OCI-LY3 (cell line): Measurements from ENCODE around the gene HECTD4.
A peak's percentile ranks its signal among the peaks of the same experiment; 100 is the strongest.

Experiments used
- H2AFZ ChIP-seq: fragments of 200-600, 300-600 bp; shearing (Covaris generic); 2 replicates; pipeline ENCODE4 v1.6.0; 2014; ENCODE audit warnings: antibody characterized with exemption, low read depth, low read length
- H3K27ac ChIP-seq: fragments of 200-600, 300-600 bp; sonication (generic); 2 replicates; pipeline ENCODE4 v1.5.1; 2014; ENCODE audit warnings: mild to moderate bottlenecking, low read length, moderate library complexity, mixed read lengths
- H3K27me3 ChIP-seq: fragments of 200-600, 300-600 bp; sonication (generic); 2 replicates; pipeline ENCODE4 v1.6.1; 2014; ENCODE audit warnings: low read depth, low read length, mixed read lengths
- H3K36me3 ChIP-seq: fragments of 200-600, 300-600 bp; sonication (generic); replicated peaks from 2 replicates; pipeline ENCODE3; 2014; ENCODE audit warnings: low read depth, low read length, mixed read lengths
- H3K4me1 ChIP-seq: fragments of 300-600, 200-600 bp; sonication (generic); 2 replicates; pipeline ENCODE4 v1.6.1; 2014; ENCODE audit warnings: low read length, mixed read lengths
- H3K4me2 ChIP-seq: fragments of 200-600, 300-600 bp; sonication (generic); 2 replicates; pipeline ENCODE4 v1.6.1; 2014; ENCODE audit warnings: low read length, mixed read lengths
- H3K4me3 ChIP-seq: fragments of 300-600, 200-600 bp; sonication (generic); 2 replicates; pipeline ENCODE4 v1.5.1; 2014; ENCODE audit warnings: antibody characterized with exemption, mild to moderate bottlenecking, low read length, moderate library complexity
- H3K79me2 ChIP-seq: fragments of 300-600, 200-600 bp; shearing (Covaris generic); 2 replicates; pipeline ENCODE4 v1.6.1; 2014; ENCODE audit warnings: mild to moderate bottlenecking, low read length, mixed read lengths
- H3K9ac ChIP-seq: fragments of 300-600, 200-600 bp; shearing (Covaris generic); 2 replicates; pipeline ENCODE4 v1.6.0; 2014; ENCODE audit warnings: mild to moderate bottlenecking, low read length, moderate library complexity
- H3K9me3 ChIP-seq: fragments of 200-600, 300-600 bp; shearing (Covaris generic); 2 replicates; pipeline ENCODE4 v1.6.1; 2014; ENCODE audit warnings: low read length, mixed read lengths; ENCODE audit not compliant: insufficient read depth
- H4K20me1 ChIP-seq: fragments of 200-600, 300-600 bp; sonication (generic); 2 replicates; pipeline ENCODE4 v1.6.1; 2016; ENCODE audit warnings: low read length, mixed read lengths; ENCODE audit not compliant: insufficient read depth
- EZH2phosphoT487 ChIP-seq: fragments of 200-600 bp; shearing (Covaris generic); IDR thresholded peaks from 2 replicates; pipeline ENCODE4 v1.6.1; 2018; ENCODE audit warnings: antibody characterized with exemption, mixed run types, low read depth
- TF ChIP-seq, protein P1 (sequence below): fragments of 200-600, 300-600 bp; sonication (generic); IDR thresholded peaks from 2 replicates; pipeline ENCODE4 v1.5.1; 2014; ENCODE audit warnings: antibody characterized with exemption, low read length, low read depth

HECTD4 gene

GRCh38 chr12:112321245-112321644, 61.0 kb downstream of the HECTD4 start:
- Histone ChIP-seq H3K36me3 (peaks cover 3% of the 10 kb centered on the region), H3K27ac (no peak overlapping the region)
- TF ChIP-seq EZH2phosphoT487 = no peak
- TF ChIP-seq, protein P1, sequence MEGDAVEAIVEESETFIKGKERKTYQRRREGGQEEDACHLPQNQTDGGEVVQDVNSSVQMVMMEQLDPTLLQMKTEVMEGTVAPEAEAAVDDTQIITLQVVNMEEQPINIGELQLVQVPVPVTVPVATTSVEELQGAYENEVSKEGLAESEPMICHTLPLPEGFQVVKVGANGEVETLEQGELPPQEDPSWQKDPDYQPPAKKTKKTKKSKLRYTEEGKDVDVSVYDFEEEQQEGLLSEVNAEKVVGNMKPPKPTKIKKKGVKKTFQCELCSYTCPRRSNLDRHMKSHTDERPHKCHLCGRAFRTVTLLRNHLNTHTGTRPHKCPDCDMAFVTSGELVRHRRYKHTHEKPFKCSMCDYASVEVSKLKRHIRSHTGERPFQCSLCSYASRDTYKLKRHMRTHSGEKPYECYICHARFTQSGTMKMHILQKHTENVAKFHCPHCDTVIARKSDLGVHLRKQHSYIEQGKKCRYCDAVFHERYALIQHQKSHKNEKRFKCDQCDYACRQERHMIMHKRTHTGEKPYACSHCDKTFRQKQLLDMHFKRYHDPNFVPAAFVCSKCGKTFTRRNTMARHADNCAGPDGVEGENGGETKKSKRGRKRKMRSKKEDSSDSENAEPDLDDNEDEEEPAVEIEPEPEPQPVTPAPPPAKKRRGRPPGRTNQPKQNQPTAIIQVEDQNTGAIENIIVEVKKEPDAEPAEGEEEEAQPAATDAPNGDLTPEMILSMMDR = no peak

GRCh38 chr12:112319395-112319794, 62.8 kb downstream of the HECTD4 start:
- Histone ChIP-seq H3K4me2 (no peak overlapping the region), H3K9ac (no peak overlapping the region), H3K4me1 (peaks cover 8% of the 10 kb centered on the region), H3K9me3 (no peaks in the 10 kb centered on the region), H2AFZ (no peak overlapping the region), H3K36me3 (peaks cover 3% of the 10 kb centered on the region), H4K20me1 (no peaks in the 10 kb centered on the region), H3K27ac (no peak overlapping the region), H3K4me3 (no peak overlapping the region), H3K27me3 (no peaks in the 10 kb centered on the region), H3K79me2 (no peaks in the 10 kb centered on the region)
- no peak for TF ChIP-seq EZH2phosphoT487
- TF ChIP-seq, protein P1 = no peak

More at GRCh38 chr12:112321245-112321644, 61.0 kb downstream of the HECTD4 start:
- Histone ChIP-seq H3K4me3 (no peak overlapping the region), H3K9me3 (no peaks in the 10 kb centered on the region), H4K20me1 (no peaks in the 10 kb centered on the region), H3K4me2 (no peak overlapping the region), H3K79me2 (no peaks in the 10 kb centered on the region), H3K4me1 (peaks cover 8% of the 10 kb centered on the region), H3K27me3 (no peaks in the 10 kb centered on the region), H2AFZ (no peak overlapping the region), H3K9ac (no peak overlapping the region)

DNA sequence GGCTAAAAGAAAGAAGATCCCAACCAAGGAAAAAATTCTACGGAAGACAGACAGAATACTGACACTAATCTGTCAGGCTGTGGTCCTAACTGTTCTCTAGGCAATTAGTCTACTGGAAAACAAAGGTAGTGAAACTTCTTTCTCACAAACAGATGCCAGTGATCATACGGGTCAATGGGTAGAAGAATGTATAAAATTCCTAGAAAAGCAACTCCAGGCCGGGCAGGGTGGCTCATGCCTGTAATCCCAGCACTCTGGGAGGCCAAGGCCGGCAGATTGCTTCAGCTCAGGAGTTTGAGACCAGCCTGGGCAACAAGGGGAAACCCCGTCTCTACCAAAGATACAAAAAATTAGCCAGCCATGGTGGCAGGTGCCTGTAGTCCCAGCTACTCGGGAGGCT, 64.8 kb downstream of the HECTD4 start:
- peaks cover 7% of the 10 kb centered on the region for H3K36me3 ChIP-seq
- no peaks in the 10 kb centered on the region for H3K9me3 ChIP-seq
- TF ChIP-seq, protein P1 = no peak
- no peak for TF ChIP-seq EZH2phosphoT487
- no peaks in the 10 kb centered on the region for H3K27me3 ChIP-seq
- H3K4me2 ChIP-seq = peak overlapping the region; percentile 31
- H3K4me1 ChIP-seq = peaks cover 8% of the 10 kb centered on the region
- H3K4me3 ChIP-seq = no peak overlapping the region
- no peak overlapping the region for H3K9ac ChIP-seq
- no peak overlapping the region for H3K27ac ChIP-seq
- H4K20me1 ChIP-seq = no peaks in the 10 kb centered on the region
- H3K79me2 ChIP-seq = no peaks in the 10 kb centered on the region
- H2AFZ ChIP-seq = no peak overlapping the region

GRCh38 chr12:112314981-112315380, 67.2 kb downstream of the HECTD4 start:
- H3K4me2 ChIP-seq = no peak overlapping the region
- H3K27ac ChIP-seq = no peak overlapping the region
- H2AFZ ChIP-seq = no peak overlapping the region
- TF ChIP-seq EZH2phosphoT487 = no peak
- TF ChIP-seq, protein P1 = no peak
- no peaks in the 10 kb centered on the region for H3K27me3 ChIP-seq
- H4K20me1 ChIP-seq = no peaks in the 10 kb centered on the region
- no peak overlapping the region for H3K9ac ChIP-seq
- H3K9me3 ChIP-seq = no peaks in the 10 kb centered on the region
- H3K4me3 ChIP-seq = no peak overlapping the region
- peaks cover 13% of the 10 kb centered on the region for H3K4me1 ChIP-seq
- H3K79me2 ChIP-seq = no peaks in the 10 kb centered on the region
- peaks cover 7% of the 10 kb centered on the region for H3K36me3 ChIP-seq
